ENCODE measurements around the gene CKAP4.
"Not testable (repeated sequence)": the region's sequence is repeated elsewhere in the genome, so short reads cannot be mapped to it uniquely, and the experiment has no call there.

The CKAP4 gene

GRCh38 chr12:106247674-106248311 is at the start of gene CKAP4:
TSS of gene CKAP4 (minus strand) at chr12:106248020. CDS start at chr12:106247851, 169 bp downstream.
- DNase-seq (ENCODE audit: low read depth) = peak; percentile 47

GRCh38 chr12:106297075-106297474 is 49.3 kb upstream of the CKAP4 start:
- DNase-seq (ENCODE audit: low read depth) = no peak

- no peak for DNase-seq (ENCODE audit: low read depth)
Measured at GRCh38 chr12:106296179-106296877, 48.5 kb upstream of the CKAP4 start.

- DNase-seq (ENCODE audit: low read depth) = no peak
Measured at GRCh38 chr12:106292339-106292738, 44.5 kb upstream of the CKAP4 start.

GRCh38 chr12:106291342-106291741 is 43.5 kb upstream of the CKAP4 start:
- no peak for DNase-seq (ENCODE audit: low read depth)

- DNase-seq (ENCODE audit: low read depth) = no peak
Measured at GRCh38 chr12:106290666-106291065, 42.8 kb upstream of the CKAP4 start.

- DNase-seq (ENCODE audit: low read depth) = no peak
Measured at GRCh38 chr12:106289196-106289681, 41.4 kb upstream of the CKAP4 start.

- DNase-seq (ENCODE audit: low read depth) = peak; percentile 23
Measured at GRCh38 chr12:106288494-106289195, 40.8 kb upstream of the CKAP4 start.

GRCh38 chr12:106288101-106288493 is 40.3 kb upstream of the CKAP4 start:
- no peak for DNase-seq (ENCODE audit: low read depth)

GRCh38 chr12:106287364-106287763 is 39.5 kb upstream of the CKAP4 start:
- no peak for DNase-seq (ENCODE audit: low read depth)

- not testable (repeated sequence) for DNase-seq (ENCODE audit: low read depth)
Measured at GRCh38 chr12:106286576-106287162, 38.8 kb upstream of the CKAP4 start.

- DNase-seq (ENCODE audit: low read depth) = no peak
Measured at GRCh38 chr12:106285982-106286381, 38.2 kb upstream of the CKAP4 start.

- DNase-seq (ENCODE audit: low read depth) = no peak
Measured at GRCh38 chr12:106284358-106285105, 36.7 kb upstream of the CKAP4 start.

- DNase-seq (ENCODE audit: low read depth) = peak; percentile 18
Measured at GRCh38 chr12:106282457-106283097, 34.8 kb upstream of the CKAP4 start.

- DNase-seq (ENCODE audit: low read depth) = no peak
Measured at GRCh38 chr12:106281804-106282203, 34.0 kb upstream of the CKAP4 start.

- DNase-seq (ENCODE audit: low read depth) = no peak
Measured at GRCh38 chr12:106281056-106281782, 33.4 kb upstream of the CKAP4 start.

GRCh38 chr12:106280106-106280505 is 32.3 kb upstream of the CKAP4 start:
- DNase-seq (ENCODE audit: low read depth) = no peak

- no peak for DNase-seq (ENCODE audit: low read depth)
Measured at GRCh38 chr12:106276032-106276740, 28.4 kb upstream of the CKAP4 start.

- DNase-seq (ENCODE audit: low read depth) = no peak
Measured at GRCh38 chr12:106275458-106275857, 27.6 kb upstream of the CKAP4 start.

GRCh38 chr12:106274575-106275121 is 26.8 kb upstream of the CKAP4 start:
- no peak for DNase-seq (ENCODE audit: low read depth)

Data from activated T-helper 9 cell treated with anti-CD3 and anti-CD28 coated beads, Interleukin-2, amount 50 U/mL, for 16 hours (primary cell).